HepG2 (cell line): Measurements from ENCODE around the gene LYPD3. TPM values are rescaled to one million over a fixed set of nuclear protein-coding genes. Genes with fewer than 3 reads are reported as not detected.
A peak's percentile ranks its signal among the peaks of the same experiment; 100 is the strongest.

Source experiments
- ATAC-seq: fragments of 200-7000 bp; cut with Tn5 transposase; 3 replicates; pipeline ENCODE4 v1.9.1; 2020; ENCODE audit warnings: mild to moderate bottlenecking, moderate library complexity
- BruUV-seq: library from RNA; stranded (reverse); fragments of 400-500 nt; replicated peaks from 2 replicates; lab custom pipeline; 2021; lab: Mats Ljungman, UMichigan
- CTCF ChIA-PET: fragments of 300-600 bp; formaldehyde crosslinking; extraction: SDS; loops from one replicate; lab custom pipeline; 2021; ENCODE audit warnings: low total read pairs, inconsistent platforms, low intra/inter-chr PET ratio; lab: Yijun Ruan, JAX
- POLR2A ChIA-PET: fragments of 350-600 bp; sonication (Branson Sonifier 250); formaldehyde crosslinking; loops from one replicate; lab custom pipeline; 2020; ENCODE audit warnings: antibody characterized with exemption, inconsistent platforms; lab: Yijun Ruan, JAX
- DNase-seq: peaks from one replicate; pipeline ENCODE4 v3.0.0-alpha.2; 2015; ENCODE audit warnings: low spot score
- FAIRE-seq: peaks from 3 replicates; lab custom pipeline; 2011; peaks lifted over from hg19 to GRCh38; lab: Jason Lieb, UNC
- H2AFZ ChIP-seq: one replicate; pipeline ENCODE4 v1.6.1; 2011; ENCODE audit warnings: low read length, inconsistent platforms
- H3K27ac ChIP-seq: fragments of 300-600 bp; 3 replicates; pipeline ENCODE4 v1.8.0; 2011; ENCODE audit warnings: mixed run types, mild to moderate bottlenecking, mixed read lengths, low read length, inconsistent platforms; ENCODE audit not compliant: insufficient read depth; ENCODE audit errors: extremely low read length
- H3K27me3 ChIP-seq, 2 experiments: fragments of 200-600 bp in 1 of 2; 2 replicates in 1 of 2; 3 replicates in 1 of 2; pipeline versions ENCODE4 v1.6.0 to v1.8.0; 2011; ENCODE audit warnings: low read length in 2 of 2, mild to moderate bottlenecking in 2 of 2, moderate library complexity in 2 of 2, inconsistent platforms in 1 of 2; ENCODE audit not compliant: insufficient read depth in 2 of 2, control insufficient read depth in 1 of 2
- H3K36me3 ChIP-seq, 2 experiments: fragments of 200-600 bp in 1 of 2; replicated peaks in 1 of 2; 2 replicates in 1 of 2; 3 replicates in 1 of 2; pipeline versions ENCODE4 v1.5.1 to v1.8.0; 2011; ENCODE audit warnings: low read length in 2 of 2, inconsistent platforms in 1 of 2; ENCODE audit not compliant: insufficient read depth in 2 of 2, control insufficient read depth in 1 of 2
- H3K4me1 ChIP-seq: 2 replicates; pipeline ENCODE4 v1.5.1; 2012; ENCODE audit warnings: low read length, inconsistent platforms; ENCODE audit not compliant: insufficient read depth
- H3K4me2 ChIP-seq: 2 replicates; pipeline ENCODE4 v1.6.0; 2011; ENCODE audit warnings: low read depth, low read length, inconsistent platforms
- H3K4me3 ChIP-seq, 3 experiments: fragments of 200-600 bp in 1 of 3; sonication (generic), shearing (Covaris generic) in 1 of 3; replicated peaks in 1 of 3; 2 replicates each; pipeline ENCODE4 v1.5.1; 2011 to 2016; ENCODE audit warnings: low read length in 3 of 3, inconsistent platforms in 2 of 3, low read depth in 2 of 3, mild to moderate bottlenecking in 2 of 3, control low read depth in 1 of 3, mixed read lengths in 1 of 3; ENCODE audit not compliant: insufficient read depth in 1 of 3
- H3K79me2 ChIP-seq: one replicate; pipeline ENCODE4 v1.6.1; 2011; ENCODE audit warnings: low read length, inconsistent platforms; ENCODE audit not compliant: insufficient read depth
- H3K9ac ChIP-seq: 2 replicates; pipeline ENCODE4 v1.6.0; 2011; ENCODE audit warnings: mild to moderate bottlenecking, low read depth, low read length, inconsistent platforms; ENCODE audit not compliant: insufficient read depth
- H3K9me3 ChIP-seq: 2 replicates; pipeline ENCODE4 v1.5.1; 2012; ENCODE audit warnings: mild to moderate bottlenecking, low read length
- H4K20me1 ChIP-seq: 2 replicates; pipeline ENCODE4 v1.6.0; 2011; ENCODE audit warnings: inconsistent platforms, mild to moderate bottlenecking, low read length, moderate library complexity; ENCODE audit not compliant: insufficient read depth
- NKX3-1 ChIP-seq: sonication (generic); formaldehyde crosslinking; IDR thresholded peaks from 2 replicates; pipeline ENCODE4 v1.5.0; 2020; ENCODE audit warnings: missing genetic modification reagents
- ZFY ChIP-seq: sonication (generic); formaldehyde crosslinking; IDR thresholded peaks from 2 replicates; pipeline ENCODE4 v1.4.0; 2020; ENCODE audit warnings: missing genetic modification reagents
- ZNF18 ChIP-seq: sonication (generic); formaldehyde crosslinking; IDR thresholded peaks from 2 replicates; pipeline ENCODE4 v1.8.0; 2022; ENCODE audit warnings: mild to moderate bottlenecking, missing genetic modification reagents; ENCODE audit not compliant: insufficient replicate concordance
- ZNF569 ChIP-seq: sonication (generic); formaldehyde crosslinking; IDR thresholded peaks from 2 replicates; pipeline ENCODE4 v1.5.0; 2020; ENCODE audit warnings: mild to moderate bottlenecking, missing genetic modification reagents, moderate library complexity, borderline replicate concordance
- WGBS: methylation state at CpG from one replicate; pipeline ENCODE4 v1.1.6; 2017; ENCODE audit warnings: low lambda C conversion rate; 5-methylcytosine and 5-hydroxymethylcytosine counted together
- in situ Hi-C: cut with HindIII; loops from 2 replicates; pipeline ENCODE4 v1.10.0; 2017; ENCODE audit warnings: low pct_unique_long_range_greater_than_20kb; ENCODE audit not compliant: extremely low pct_ligation_motif_present
- intact Hi-C: fragments of 100-400 bp; cut with micrococcal nuclease; formaldehyde crosslinking; loops from one replicate; pipeline ENCODE4 v1.10.0; 2022; ENCODE audit not compliant: unreplicated experiment
- polyA plus RNA-seq, 8 experiments: library from polyadenylated mRNA; depleted of rRNA in 3 of 8; stranded (reverse) in 7 of 8; unstranded in 1 of 8; fragments of >200 nt; fragmentation: Illumina TruSeq in 4 of 8; extraction: Trizol in 4 of 8; gene quantifications; 2 replicates each; pipeline versions ENCODE4 v1.2.1 to v1.2.3, GENCODE V29; 2011 to 2016; ENCODE audit warnings: low read depth in 4 of 8, missing spikeins in 1 of 8, mixed read lengths in 1 of 8; ENCODE audit not compliant: insufficient read depth in 1 of 8
- total RNA-seq, 5 experiments: library from RNA; depleted of rRNA; stranded (reverse); fragments of >200 nt; fragmentation: Illumina TruSeq; extraction: Trizol; gene quantifications; 2 replicates each; pipeline ENCODE4 v1.2.3, GENCODE V29; 2016; ENCODE audit warnings: low read depth in 1 of 5
- TF ChIP-seq, protein P1 (sequence below): fragments of 450-650 bp; IDR thresholded peaks from 2 replicates; pipeline ENCODE4 v1.6.1; 2016
- TF ChIP-seq, protein P2 (sequence below): sonication (generic); formaldehyde crosslinking; IDR thresholded peaks from 2 replicates; pipeline ENCODE4 v1.4.0; 2020; ENCODE audit warnings: missing genetic modification reagents

The LYPD3 gene
- total and polyA plus RNA-seq, 2 of the 13 experiments (the other 11 are each of a cell fraction or from before 2014, with no cell fraction given), result 0.51 to 1.5 TPM

DNA sequence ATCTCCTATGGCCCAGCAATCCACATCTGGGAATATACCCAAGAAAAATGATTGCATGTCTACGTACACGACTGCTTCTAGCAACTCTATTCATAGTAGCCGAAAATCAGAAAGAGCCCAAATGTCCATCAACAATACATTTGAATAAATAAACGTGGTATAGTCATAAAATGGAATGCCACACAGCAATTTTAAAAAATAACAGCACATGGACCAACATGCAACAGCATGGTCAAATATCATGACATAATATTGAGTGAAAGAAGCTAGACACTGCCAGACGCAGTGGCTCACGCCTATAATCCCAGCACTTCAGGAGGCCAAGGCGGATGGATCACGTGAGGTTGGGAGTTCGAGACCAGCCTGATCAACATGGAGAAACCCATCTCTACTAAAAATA lies 34.4 kb downstream of the LYPD3 start:
- CTCF ChIA-PET, result no interaction called here
- H3K9ac ChIP-seq, result no peak overlapping the region
- TF ChIP-seq ZNF18 (CRISPR knock-in tag), result no peak
- no peak for TF ChIP-seq NKX3-1 (CRISPR knock-in tag)
- no peak for TF ChIP-seq ZNF569 (CRISPR knock-in tag)
- no peak for TF ChIP-seq ZFY (CRISPR knock-in tag)
- TF ChIP-seq, protein P1, sequence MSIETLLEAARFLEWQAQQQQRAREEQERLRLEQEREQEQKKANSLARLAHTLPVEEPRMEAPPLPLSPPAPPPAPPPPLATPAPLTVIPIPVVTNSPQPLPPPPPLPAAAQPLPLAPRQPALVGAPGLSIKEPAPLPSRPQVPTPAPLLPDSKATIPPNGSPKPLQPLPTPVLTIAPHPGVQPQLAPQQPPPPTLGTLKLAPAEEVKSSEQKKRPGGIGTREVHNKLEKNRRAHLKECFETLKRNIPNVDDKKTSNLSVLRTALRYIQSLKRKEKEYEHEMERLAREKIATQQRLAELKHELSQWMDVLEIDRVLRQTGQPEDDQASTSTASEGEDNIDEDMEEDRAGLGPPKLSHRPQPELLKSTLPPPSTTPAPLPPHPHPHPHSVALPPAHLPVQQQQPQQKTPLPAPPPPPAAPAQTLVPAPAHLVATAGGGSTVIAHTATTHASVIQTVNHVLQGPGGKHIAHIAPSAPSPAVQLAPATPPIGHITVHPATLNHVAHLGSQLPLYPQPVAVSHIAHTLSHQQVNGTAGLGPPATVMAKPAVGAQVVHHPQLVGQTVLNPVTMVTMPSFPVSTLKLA, result peak; percentile 25; the same call in 1 of the 2 replicates
- TF ChIP-seq, protein P2, sequence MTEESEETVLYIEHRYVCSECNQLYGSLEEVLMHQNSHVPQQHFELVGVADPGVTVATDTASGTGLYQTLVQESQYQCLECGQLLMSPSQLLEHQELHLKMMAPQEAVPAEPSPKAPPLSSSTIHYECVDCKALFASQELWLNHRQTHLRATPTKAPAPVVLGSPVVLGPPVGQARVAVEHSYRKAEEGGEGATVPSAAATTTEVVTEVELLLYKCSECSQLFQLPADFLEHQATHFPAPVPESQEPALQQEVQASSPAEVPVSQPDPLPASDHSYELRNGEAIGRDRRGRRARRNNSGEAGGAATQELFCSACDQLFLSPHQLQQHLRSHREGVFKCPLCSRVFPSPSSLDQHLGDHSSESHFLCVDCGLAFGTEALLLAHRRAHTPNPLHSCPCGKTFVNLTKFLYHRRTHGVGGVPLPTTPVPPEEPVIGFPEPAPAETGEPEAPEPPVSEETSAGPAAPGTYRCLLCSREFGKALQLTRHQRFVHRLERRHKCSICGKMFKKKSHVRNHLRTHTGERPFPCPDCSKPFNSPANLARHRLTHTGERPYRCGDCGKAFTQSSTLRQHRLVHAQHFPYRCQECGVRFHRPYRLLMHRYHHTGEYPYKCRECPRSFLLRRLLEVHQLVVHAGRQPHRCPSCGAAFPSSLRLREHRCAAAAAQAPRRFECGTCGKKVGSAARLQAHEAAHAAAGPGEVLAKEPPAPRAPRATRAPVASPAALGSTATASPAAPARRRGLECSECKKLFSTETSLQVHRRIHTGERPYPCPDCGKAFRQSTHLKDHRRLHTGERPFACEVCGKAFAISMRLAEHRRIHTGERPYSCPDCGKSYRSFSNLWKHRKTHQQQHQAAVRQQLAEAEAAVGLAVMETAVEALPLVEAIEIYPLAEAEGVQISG, result no peak
- TF ChIP-seq, all 625 proteins: peak for 1
- H3K79me2 ChIP-seq, result no peaks in the 10 kb centered on the region
- no peak overlapping the region for H3K27ac ChIP-seq
- ATAC-seq (no peak), DNase-seq (no peak), FAIRE-seq (no peak)
- no peaks in the 10 kb centered on the region for H3K9me3 ChIP-seq
- H3K4me3 ChIP-seq, result no peak overlapping the region
- no peaks in the 10 kb centered on the region for H4K20me1 ChIP-seq
- POLR2A ChIA-PET, result no interaction called here
- no peaks in the 10 kb centered on the region for H3K27me3 ChIP-seq
- H3K4me2 ChIP-seq, result no peak overlapping the region
- no peak overlapping the region for H2AFZ ChIP-seq
- H3K4me1 ChIP-seq, result no peaks in the 10 kb centered on the region
- intact Hi-C loops (no loop called here), in situ Hi-C loops (no loop called here)
- 63% methylated on average over 9 of the region's 9 CpGs for WGBS
- no peaks in the 10 kb centered on the region for H3K36me3 ChIP-seq
- no TSS peak for BruUV-seq
